IMR-90 (cell line): ENCODE results near the gene GPR65. TPM values are rescaled to one million over a fixed set of nuclear protein-coding genes. Genes with fewer than 3 reads are reported as not detected.

Source experiments
- ATAC-seq: fragments of 200-7000 bp; cut with Tn5 transposase; 2 replicates; pipeline ENCODE4 v1.9.1; 2020; ENCODE audit warnings: low read depth, mild to moderate bottlenecking, moderate library complexity
- BruUV-seq: library from RNA; stranded (reverse); fragments of 400-500 nt; replicated peaks from 2 replicates; lab custom pipeline; 2021; lab: Mats Ljungman, UMichigan
- CTCF ChIA-PET: fragments of 300-600 bp; formaldehyde crosslinking; extraction: SDS; loops from one replicate; lab custom pipeline; 2021; ENCODE audit warnings: antibody characterized with exemption; lab: Yijun Ruan, JAX
- POLR2A ChIA-PET: fragments of 300-600 bp; sonication (Branson Sonifier 250); formaldehyde crosslinking; loops from one replicate; lab custom pipeline; 2022; ENCODE audit warnings: antibody characterized with exemption; ENCODE audit not compliant: unreplicated experiment; lab: Charles Lee
- DNase-seq: peaks from one replicate; pipeline ENCODE4 v3.0.0; 2013
- H2AFZ ChIP-seq: replicated peaks from 2 replicates; pipeline ENCODE3; 2013; ENCODE audit warnings: low read length, mild to moderate bottlenecking; ENCODE audit not compliant: poor library complexity
- H2AK5ac ChIP-seq: 2 replicates; pipeline ENCODE4 v1.6.1; 2013; ENCODE audit warnings: low read depth, low read length, inconsistent platforms
- H2AK9ac ChIP-seq: replicated peaks from 2 replicates; pipeline ENCODE3; 2013; ENCODE audit warnings: mild to moderate bottlenecking, low read depth, low read length, moderate library complexity; ENCODE audit not compliant: poor library complexity
- H2BK120ac ChIP-seq: 2 replicates; pipeline ENCODE4 v1.6.1; 2013; ENCODE audit warnings: low read depth, low read length, inconsistent platforms
- H2BK15ac ChIP-seq: 3 replicates; pipeline ENCODE4 v1.6.1; 2013; ENCODE audit warnings: low read depth, low read length, inconsistent platforms
- H2BK20ac ChIP-seq: 2 replicates; pipeline ENCODE4 v1.6.1; 2013; ENCODE audit warnings: low read depth, mild to moderate bottlenecking, inconsistent platforms, low read length, moderate library complexity
- H2BK5ac ChIP-seq: 2 replicates; pipeline ENCODE4 v1.6.1; 2013; ENCODE audit warnings: mild to moderate bottlenecking, low read depth, low read length, inconsistent platforms; ENCODE audit not compliant: poor library complexity, severe bottlenecking
- H3K14ac ChIP-seq: replicated peaks from 2 replicates; pipeline ENCODE4 v1.6.1; 2013; ENCODE audit warnings: low read depth, low read length, inconsistent platforms
- H3K18ac ChIP-seq: 2 replicates; pipeline ENCODE4 v1.6.1; 2013; ENCODE audit warnings: low read depth, low read length, control low read depth
- H3K23ac ChIP-seq: 2 replicates; pipeline ENCODE4 v1.6.1; 2013; ENCODE audit warnings: low read depth, low read length, inconsistent platforms
- H3K27ac ChIP-seq: 2 replicates; pipeline ENCODE4 v1.5.1; 2013; ENCODE audit warnings: mild to moderate bottlenecking, control low read depth, low read length; ENCODE audit not compliant: insufficient read depth
- H3K27me3 ChIP-seq: 2 replicates; pipeline ENCODE4 v1.6.1; 2013; ENCODE audit warnings: low read length; ENCODE audit not compliant: control insufficient read depth, insufficient read depth
- H3K36me3 ChIP-seq: 2 replicates; pipeline ENCODE4 v1.6.1; 2013; ENCODE audit warnings: low read length, mixed read lengths; ENCODE audit not compliant: control insufficient read depth, insufficient read depth
- H3K4ac ChIP-seq: 2 replicates; pipeline ENCODE4 v1.6.1; 2013; ENCODE audit warnings: low read depth, low read length, inconsistent platforms
- H3K4me1 ChIP-seq: 2 replicates; pipeline ENCODE4 v1.6.1; 2013; ENCODE audit warnings: low read length, mixed read lengths; ENCODE audit not compliant: control insufficient read depth, insufficient read depth
- H3K4me2 ChIP-seq: 2 replicates; pipeline ENCODE4 v1.6.1; 2013; ENCODE audit warnings: low read depth, mild to moderate bottlenecking, control low read depth, low read length, moderate library complexity
- H3K4me3 ChIP-seq: 2 replicates; pipeline ENCODE4 v1.5.1; 2013; ENCODE audit warnings: low read depth, mild to moderate bottlenecking, control low read depth, low read length, moderate library complexity; ENCODE audit not compliant: insufficient read depth
- H3K56ac ChIP-seq: 2 replicates; pipeline ENCODE4 v1.6.1; 2013; ENCODE audit warnings: low read length, inconsistent platforms; ENCODE audit not compliant: insufficient read depth; ENCODE audit errors: extremely low read depth
- H3K79me1 ChIP-seq, 2 experiments: 2 replicates each; pipeline ENCODE4 v1.6.1; 2013; ENCODE audit warnings: low read length in 2 of 2, inconsistent platforms in 1 of 2, low read depth in 1 of 2
- H3K9ac ChIP-seq: 2 replicates; pipeline ENCODE4 v1.6.1; 2013; ENCODE audit warnings: low read depth, low read length, control low read depth
- H3K9me1 ChIP-seq: 2 replicates; pipeline ENCODE4 v1.6.1; 2013; ENCODE audit warnings: low read length, inconsistent platforms; ENCODE audit not compliant: insufficient read depth
- H3K9me3 ChIP-seq: 2 replicates; pipeline ENCODE4 v1.6.1; 2013; ENCODE audit warnings: low read length; ENCODE audit not compliant: control insufficient read depth, insufficient read depth
- H4K20me1 ChIP-seq: 2 replicates; pipeline ENCODE4 v1.6.1; 2013; ENCODE audit warnings: low read length, inconsistent platforms; ENCODE audit not compliant: insufficient read depth
- H4K5ac ChIP-seq: 2 replicates; pipeline ENCODE4 v1.6.1; 2013; ENCODE audit warnings: mild to moderate bottlenecking, low read depth, low read length, control low read depth
- H4K8ac ChIP-seq, 2 experiments: 2 replicates each; pipeline ENCODE4 v1.6.1; 2013; ENCODE audit warnings: low read depth in 2 of 2, low read length in 2 of 2, control low read depth in 1 of 2, inconsistent platforms in 1 of 2
- H4K91ac ChIP-seq: 2 replicates; pipeline ENCODE4 v1.6.1; 2013; ENCODE audit warnings: low read depth, low read length, inconsistent platforms; ENCODE audit not compliant: insufficient read depth
- BHLHE40 ChIP-seq: fragments of 150-350 bp; IDR thresholded peaks from 2 replicates; pipeline ENCODE4 v1.6.1; 2016; ENCODE audit warnings: mild to moderate bottlenecking, low read depth, low read length
- CEBPB ChIP-seq: IDR thresholded peaks from 2 replicates; pipeline ENCODE4 v1.6.1; 2012; ENCODE audit warnings: low read depth, low read length, improper control_type of control experiment
- CHD1 ChIP-seq: IDR thresholded peaks from 2 replicates; pipeline ENCODE4 v1.6.1; 2012; ENCODE audit warnings: low read depth, low read length, improper control_type of control experiment
- CTCF ChIP-seq: conservative IDR thresholded peaks from 2 replicates; pipeline ENCODE4 v1.5.1; 2012; ENCODE audit warnings: mild to moderate bottlenecking, low read depth, low read length, improper control_type of control experiment
- ELK1 ChIP-seq: fragments of 150-350 bp; IDR thresholded peaks from 2 replicates; pipeline ENCODE4 v1.6.1; 2016; ENCODE audit warnings: low read depth, mild to moderate bottlenecking, low read length, moderate library complexity, borderline replicate concordance
- FOS ChIP-seq: fragments of 150-350 bp; IDR thresholded peaks from 2 replicates; pipeline ENCODE4 v1.6.1; 2016; ENCODE audit warnings: low read depth, low read length
- MAFK ChIP-seq: IDR thresholded peaks from 2 replicates; pipeline ENCODE4 v1.6.1; 2012; ENCODE audit warnings: low read depth, low read length, improper control_type of control experiment
- MXI1 ChIP-seq: IDR thresholded peaks from 2 replicates; pipeline ENCODE4 v1.6.1; 2012; ENCODE audit warnings: low read depth, mild to moderate bottlenecking, low read length, moderate library complexity, borderline replicate concordance
- RAD21 ChIP-seq: IDR thresholded peaks from 2 replicates; pipeline ENCODE4 v1.6.1; 2012; ENCODE audit warnings: low read length, improper control_type of control experiment
- RCOR1 ChIP-seq: IDR thresholded peaks from 2 replicates; pipeline ENCODE4 v1.6.1; 2012; ENCODE audit warnings: mild to moderate bottlenecking, low read length, improper control_type of control experiment; ENCODE audit not compliant: insufficient replicate concordance
- RFX5 ChIP-seq: IDR thresholded peaks from 2 replicates; pipeline ENCODE4 v1.8.0; 2012; ENCODE audit warnings: low read depth, mild to moderate bottlenecking, low read length, moderate library complexity
- USF2 ChIP-seq: fragments of 150-350 bp; IDR thresholded peaks from 2 replicates; pipeline ENCODE4 v1.6.1; 2017; ENCODE audit warnings: mild to moderate bottlenecking, antibody characterized with exemption, low read length, low read depth
- WGBS, 2 experiments: methylation state at CpG; one replicate each; pipeline versions ENCODE4 v1.1.5 to v1.1.7; 2013; ENCODE audit warnings: missing lambda C conversion rate in 2 of 2; ENCODE audit not compliant: insufficient read length in 1 of 2; ENCODE audit errors: extremely low coverage in 2 of 2; 5-methylcytosine and 5-hydroxymethylcytosine counted together
- dilution Hi-C: fragments of 300-500 bp; cut with HindIII; formaldehyde crosslinking; loops from one replicate; pipeline ENCODE4 v1.14.3; 2018; ENCODE audit warnings: low sequenced_read_pairs; ENCODE audit not compliant: unreplicated experiment
- in situ Hi-C: fragments of 300-500 bp; cut with MboI; formaldehyde crosslinking; loops from 3 replicates; pipeline ENCODE4 v1.14.3; 2019; ENCODE audit warnings: low sequenced_read_pairs, inconsistent platforms, mixed read lengths
- intact Hi-C: fragments of 100-400 bp; cut with micrococcal nuclease; formaldehyde crosslinking; loops from 2 replicates; pipeline ENCODE4 v1.10.0; 2022
- polyA plus RNA-seq, 3 experiments: library from polyadenylated mRNA; depleted of rRNA; stranded (reverse); fragments of >200 nt; gene quantifications; 2 replicates each; pipeline ENCODE4 v1.2.3, GENCODE V29; 2012; ENCODE audit warnings: low replicate concordance in 1 of 3
- total RNA-seq: library from RNA; depleted of rRNA; stranded (reverse); fragments of >200 nt; gene quantifications from 2 replicates; pipeline ENCODE4 v1.2.3, GENCODE V29; 2012

GPR65 gene
- total and polyA plus RNA-seq, 2 of the 4 experiments (the other 2 are of a cell fraction) = 0.05 to 0.18 TPM

DNA sequence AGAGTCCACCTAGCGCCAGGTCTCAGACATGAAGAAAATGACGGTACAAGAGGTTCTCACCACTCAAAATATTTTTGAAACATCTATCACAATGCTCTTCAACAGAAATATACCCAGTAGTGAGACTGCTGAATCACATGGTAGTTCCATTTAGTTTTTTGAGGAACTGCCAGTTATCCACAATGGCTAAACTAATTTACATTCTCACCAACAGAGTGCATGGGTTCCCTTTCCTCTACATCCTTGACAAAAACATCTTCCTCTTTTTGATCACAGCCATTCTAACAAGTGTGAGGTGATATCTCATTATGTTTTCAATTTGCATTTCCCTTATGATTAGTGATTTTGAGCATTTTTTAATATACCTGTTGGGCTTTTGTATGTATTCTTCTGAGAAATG is 5.7 kb upstream of the GPR65 start:
- POLR2A ChIA-PET = no interaction called here
- H3K9ac ChIP-seq = no peak overlapping the region
- no peak overlapping the region for H3K18ac ChIP-seq
- no peak overlapping the region for H2BK5ac ChIP-seq
- H4K20me1 ChIP-seq = no peaks in the 10 kb centered on the region
- H2AK5ac ChIP-seq = no peak overlapping the region
- no peak overlapping the region for H3K56ac ChIP-seq
- DNase-seq (no peak), ATAC-seq (no peak)
- TF ChIP-seq CEBPB (no peak), MAFK (no peak), RAD21 (no peak), MXI1 (no peak), RFX5 (no peak), FOS (no peak), ELK1 (no peak), RCOR1 (no peak), CTCF (no peak), CHD1 (no peak), USF2 (no peak), BHLHE40 (no peak)
- H3K4me3 ChIP-seq = no peak overlapping the region
- in situ Hi-C loops = no loop called here
- no peak overlapping the region for H2AK9ac ChIP-seq
- H3K4ac ChIP-seq = no peak overlapping the region
- no peak overlapping the region for H2BK120ac ChIP-seq
- 94% methylated on average over 2 of the region's 2 CpGs; no CpG with 5 or more reads in 1 of the 2 experiments for WGBS, 2 experiments
- no peak overlapping the region for H3K4me2 ChIP-seq
- BruUV-seq = no TSS peak
- H3K9me3 ChIP-seq = no peaks in the 10 kb centered on the region
- H3K27me3 ChIP-seq = no peaks in the 10 kb centered on the region; the same call in 1 of the 2 replicates
- no peak overlapping the region for H4K5ac ChIP-seq
- H3K23ac ChIP-seq = no peak overlapping the region
- H4K8ac ChIP-seq = no peak overlapping the region
- intact Hi-C loops = no loop called here
- CTCF ChIA-PET = interaction anchor here (1.1 kb wide), 1 partner anchor 15 kb away, joined by 3 read pairs; no protein-coding TSS in a partner anchor
- no peak overlapping the region for H2BK20ac ChIP-seq
- H3K4me1 ChIP-seq = peaks cover 4% of the 10 kb centered on the region; the same call in 1 of the 2 replicates
- H3K36me3 ChIP-seq = no peaks in the 10 kb centered on the region
- H3K27ac ChIP-seq = no peak overlapping the region
- dilution Hi-C loops = no loop called here
- H3K79me1 ChIP-seq = no peaks in the 10 kb centered on the region
- H2AFZ ChIP-seq = no peak overlapping the region
- no peaks in the 10 kb centered on the region for H3K9me1 ChIP-seq
- H2BK15ac ChIP-seq = no peak overlapping the region
- no peak overlapping the region for H4K91ac ChIP-seq
- H3K14ac ChIP-seq = no peak overlapping the region
